ENCODE measurements around the gene TET3. TPM values are rescaled to one million over a fixed set of nuclear protein-coding genes. Genes with fewer than 3 reads are reported as not detected.

Gene TET3
- total RNA-seq, 1 donor from 2014 or later = 32.8 TPM

DNA sequence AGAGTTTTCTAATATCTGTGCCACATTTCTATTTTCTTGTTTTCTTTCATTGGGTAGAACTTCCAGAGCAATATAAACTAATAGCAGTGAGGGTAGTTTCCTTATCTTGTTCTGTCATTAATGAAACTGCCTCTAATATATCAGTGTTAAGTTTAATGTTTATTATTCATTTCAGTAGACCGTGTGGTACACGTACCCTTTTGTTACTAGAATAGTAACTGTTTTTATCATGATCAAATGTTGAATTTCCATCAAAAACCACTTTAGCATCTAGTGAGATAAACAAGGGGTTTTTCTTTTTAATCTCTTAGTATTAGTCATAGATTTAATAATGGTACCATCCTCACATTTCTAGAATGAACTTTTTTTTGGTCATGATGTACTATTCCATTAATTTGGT, 42.0 kb upstream of the TET3 start:
- no peak for FAIRE-seq
- Mint-ChIP-seq H3K4me3 (ENCODE audit: unreplicated experiment) (no peak overlapping the region), H3K36me3 (ENCODE audit: low read depth, unreplicated experiment) (peaks cover 13% of the 10 kb centered on the region), H3K27ac (ENCODE audit: unreplicated experiment) (no peak overlapping the region), H3K27me3 (ENCODE audit: low read depth, unreplicated experiment) (no peaks in the 10 kb centered on the region), H3K4me1 (ENCODE audit: low read depth, unreplicated experiment) (peaks cover 40% of the 10 kb centered on the region), H3K9me3 (ENCODE audit: unreplicated experiment) (no peaks in the 10 kb centered on the region)
- Histone ChIP-seq H4K20me1 (ENCODE audit: insufficient read depth, low read length) (peaks cover 91% of the 10 kb centered on the region), H2AFZ (ENCODE audit: low read depth, low read length) (no peak overlapping the region), H3K4me3 (ENCODE audit: insufficient read depth, low read depth, low read length) (no peak overlapping the region), H3K36me3 (ENCODE audit: insufficient read depth, low read length) (peaks cover 5% of the 10 kb centered on the region), H3K4me1 (ENCODE audit: insufficient read depth, low read length) (peaks cover 20% of the 10 kb centered on the region), H3K4me2 (ENCODE audit: low read length) (no peak overlapping the region), H3K27ac (ENCODE audit: low read depth, low read length) (no peak overlapping the region), H3K79me2 (ENCODE audit: insufficient read depth, low read length) (peaks cover 56% of the 10 kb centered on the region), H3K9ac (ENCODE audit: low read length) (no peak overlapping the region), H3K27me3 (ENCODE audit: insufficient read depth, low read length) (no peaks in the 10 kb centered on the region), H3K9me3 (ENCODE audit: insufficient read depth, low read depth, low read length) (no peaks in the 10 kb centered on the region)
- DNase-seq (ENCODE audit: low read depth) = no peak
- TF ChIP-seq EZH2 (IDR thresholded peaks at IDR 0.05; ENCODE audit: insufficient read depth, low read length) = no peak
- TF ChIP-seq, protein P1, sequence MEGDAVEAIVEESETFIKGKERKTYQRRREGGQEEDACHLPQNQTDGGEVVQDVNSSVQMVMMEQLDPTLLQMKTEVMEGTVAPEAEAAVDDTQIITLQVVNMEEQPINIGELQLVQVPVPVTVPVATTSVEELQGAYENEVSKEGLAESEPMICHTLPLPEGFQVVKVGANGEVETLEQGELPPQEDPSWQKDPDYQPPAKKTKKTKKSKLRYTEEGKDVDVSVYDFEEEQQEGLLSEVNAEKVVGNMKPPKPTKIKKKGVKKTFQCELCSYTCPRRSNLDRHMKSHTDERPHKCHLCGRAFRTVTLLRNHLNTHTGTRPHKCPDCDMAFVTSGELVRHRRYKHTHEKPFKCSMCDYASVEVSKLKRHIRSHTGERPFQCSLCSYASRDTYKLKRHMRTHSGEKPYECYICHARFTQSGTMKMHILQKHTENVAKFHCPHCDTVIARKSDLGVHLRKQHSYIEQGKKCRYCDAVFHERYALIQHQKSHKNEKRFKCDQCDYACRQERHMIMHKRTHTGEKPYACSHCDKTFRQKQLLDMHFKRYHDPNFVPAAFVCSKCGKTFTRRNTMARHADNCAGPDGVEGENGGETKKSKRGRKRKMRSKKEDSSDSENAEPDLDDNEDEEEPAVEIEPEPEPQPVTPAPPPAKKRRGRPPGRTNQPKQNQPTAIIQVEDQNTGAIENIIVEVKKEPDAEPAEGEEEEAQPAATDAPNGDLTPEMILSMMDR (IDR thresholded peaks at IDR 0.05; ENCODE audit: insufficient read depth, low read depth, low read length) = no peak

DNA sequence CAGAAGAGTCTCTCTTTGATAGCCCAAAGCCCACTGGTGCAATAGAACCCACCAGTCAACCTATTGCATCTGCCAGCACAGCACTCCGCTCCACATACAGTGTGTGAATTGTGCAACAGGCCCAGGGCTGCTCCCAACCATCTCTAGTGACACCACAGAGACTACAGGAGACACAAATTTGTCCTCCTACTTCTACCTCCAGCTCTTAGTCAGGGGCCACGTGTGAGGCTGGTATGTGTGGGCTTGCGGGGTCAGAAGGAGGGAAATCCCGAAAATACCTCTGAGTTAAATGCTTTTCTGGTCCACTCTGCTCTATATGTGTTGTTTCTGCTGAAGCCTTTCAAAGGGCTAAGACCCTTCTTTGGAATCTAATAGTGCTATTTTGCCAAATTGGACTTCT, 40.0 kb upstream of the TET3 start:
- H3K36me3 ChIP-seq (ENCODE audit: insufficient read depth, low read length) = peaks cover 14% of the 10 kb centered on the region

DNA sequence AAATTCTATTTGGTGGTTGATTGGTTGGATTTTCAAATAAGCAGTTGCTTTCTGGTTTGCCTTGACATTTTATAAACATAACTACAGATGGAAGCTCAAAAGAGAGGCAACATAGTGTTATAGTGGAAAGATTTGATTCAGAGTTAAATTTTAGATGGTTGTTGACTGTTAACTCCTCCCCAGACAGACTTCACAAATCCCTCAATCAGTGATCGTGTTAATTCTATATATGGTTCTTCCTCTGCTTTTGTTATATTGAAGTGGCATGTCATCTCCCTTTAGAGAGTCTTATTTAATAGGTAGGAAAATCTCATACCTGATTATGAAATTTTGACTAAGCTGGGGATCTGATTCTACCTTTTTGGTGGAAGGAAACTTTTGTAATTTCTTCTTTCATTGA, 38.5 kb upstream of the TET3 start:
- Histone ChIP-seq H3K27me3 (ENCODE audit: insufficient read depth, low read length) (no peaks in the 10 kb centered on the region), H3K9ac (ENCODE audit: low read length) (no peak overlapping the region), H3K4me3 (ENCODE audit: insufficient read depth, low read depth, low read length) (no peak overlapping the region), H2AFZ (ENCODE audit: low read depth, low read length) (no peak overlapping the region), H3K27ac (ENCODE audit: low read depth, low read length) (no peak overlapping the region), H3K4me1 (ENCODE audit: insufficient read depth, low read length) (no peaks in the 10 kb centered on the region), H3K36me3 (ENCODE audit: insufficient read depth, low read length) (peaks cover 19% of the 10 kb centered on the region), H3K79me2 (ENCODE audit: insufficient read depth, low read length) (peaks cover 35% of the 10 kb centered on the region), H4K20me1 (ENCODE audit: insufficient read depth, low read length) (peaks cover 86% of the 10 kb centered on the region), H3K4me2 (ENCODE audit: low read length) (no peak overlapping the region), H3K9me3 (ENCODE audit: insufficient read depth, low read depth, low read length) (no peaks in the 10 kb centered on the region)
- no peak overlapping the region for H3K4me3 Mint-ChIP-seq (ENCODE audit: unreplicated experiment)
- no peak overlapping the region for H3K27ac Mint-ChIP-seq (ENCODE audit: unreplicated experiment)
- FAIRE-seq = no peak
- H3K4me1 Mint-ChIP-seq (ENCODE audit: low read depth, unreplicated experiment) = peaks cover 12% of the 10 kb centered on the region
- no peaks in the 10 kb centered on the region for H3K27me3 Mint-ChIP-seq (ENCODE audit: low read depth, unreplicated experiment)
- TF ChIP-seq, protein P1 (IDR thresholded peaks at IDR 0.05; ENCODE audit: insufficient read depth, low read depth, low read length) = no peak
- no peak for TF ChIP-seq EZH2 (IDR thresholded peaks at IDR 0.05; ENCODE audit: insufficient read depth, low read length)
- no peaks in the 10 kb centered on the region for H3K9me3 Mint-ChIP-seq (ENCODE audit: unreplicated experiment)
- no peak for DNase-seq (ENCODE audit: low read depth)
- H3K36me3 Mint-ChIP-seq (ENCODE audit: low read depth, unreplicated experiment) = peaks cover 23% of the 10 kb centered on the region

More for the DNA sequence above, 40.0 kb upstream of the TET3 start:
- Histone ChIP-seq H3K27ac (ENCODE audit: low read depth, low read length) (no peak overlapping the region), H3K4me3 (ENCODE audit: insufficient read depth, low read depth, low read length) (no peak overlapping the region), H3K9me3 (ENCODE audit: insufficient read depth, low read depth, low read length) (no peaks in the 10 kb centered on the region), H3K27me3 (ENCODE audit: insufficient read depth, low read length) (no peaks in the 10 kb centered on the region), H3K9ac (ENCODE audit: low read length) (no peak overlapping the region), H3K4me1 (ENCODE audit: insufficient read depth, low read length) (peaks cover 2% of the 10 kb centered on the region), H2AFZ (ENCODE audit: low read depth, low read length) (no peak overlapping the region), H4K20me1 (ENCODE audit: insufficient read depth, low read length) (peaks cover 87% of the 10 kb centered on the region), H3K79me2 (ENCODE audit: insufficient read depth, low read length) (peaks cover 50% of the 10 kb centered on the region), H3K4me2 (ENCODE audit: low read length) (no peak overlapping the region)
- Mint-ChIP-seq H3K27me3 (ENCODE audit: low read depth, unreplicated experiment) (no peaks in the 10 kb centered on the region), H3K36me3 (ENCODE audit: low read depth, unreplicated experiment) (peaks cover 13% of the 10 kb centered on the region), H3K9me3 (ENCODE audit: unreplicated experiment) (no peaks in the 10 kb centered on the region), H3K4me3 (ENCODE audit: unreplicated experiment) (no peak overlapping the region), H3K4me1 (ENCODE audit: low read depth, unreplicated experiment) (peaks cover 26% of the 10 kb centered on the region), H3K27ac (ENCODE audit: unreplicated experiment) (peak overlapping the region; percentile 23)
- no peak for DNase-seq (ENCODE audit: low read depth)
- no peak for TF ChIP-seq EZH2 (IDR thresholded peaks at IDR 0.05; ENCODE audit: insufficient read depth, low read length)
- TF ChIP-seq, protein P1 (IDR thresholded peaks at IDR 0.05; ENCODE audit: insufficient read depth, low read depth, low read length) = no peak
- FAIRE-seq = no peak
